HG02970 (cell line): ENCODE measurements around the gene TBL1X.
"Not testable (repeated sequence)": the region's sequence is repeated elsewhere in the genome, so short reads cannot be mapped to it uniquely, and the experiment has no call there.

Experiments
- ATAC-seq: cut with Tn5 transposase; IDR thresholded peaks from one replicate; pipeline ENCODE4 v1.9.1; 2021; ENCODE audit warnings: mild to moderate bottlenecking, moderate library complexity, moderate number of reproducible peaks; ENCODE audit not compliant: unreplicated experiment, low FRiP score

Gene TBL1X

DNA sequence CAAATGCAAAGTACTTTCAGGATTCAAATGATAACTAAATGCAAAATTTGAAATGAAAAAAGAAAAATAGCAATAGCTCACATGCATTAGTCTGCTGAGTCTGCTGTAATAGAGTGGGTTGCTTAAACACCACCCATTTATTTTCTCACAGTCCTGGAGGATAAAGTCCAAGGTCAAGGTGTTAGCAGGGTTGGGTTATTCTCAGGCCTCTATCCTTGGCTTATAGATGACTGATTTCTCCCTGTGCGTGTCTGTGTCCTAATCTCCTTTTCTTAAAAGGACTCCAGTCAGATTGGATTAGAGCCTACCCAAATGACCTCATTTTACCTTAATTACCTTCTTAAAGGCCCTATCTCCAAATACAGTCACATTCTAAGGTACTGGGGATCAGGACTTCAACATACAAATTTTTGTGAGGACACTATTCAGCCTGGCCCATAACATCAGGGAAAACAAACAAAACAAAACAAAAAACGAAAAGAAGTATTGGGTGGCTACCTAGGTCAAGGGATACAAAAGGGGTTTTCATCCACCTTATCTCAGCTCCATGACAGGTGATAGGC is 6.3 kb upstream of the TBL1X start:
- no peak for ATAC-seq

DNA sequence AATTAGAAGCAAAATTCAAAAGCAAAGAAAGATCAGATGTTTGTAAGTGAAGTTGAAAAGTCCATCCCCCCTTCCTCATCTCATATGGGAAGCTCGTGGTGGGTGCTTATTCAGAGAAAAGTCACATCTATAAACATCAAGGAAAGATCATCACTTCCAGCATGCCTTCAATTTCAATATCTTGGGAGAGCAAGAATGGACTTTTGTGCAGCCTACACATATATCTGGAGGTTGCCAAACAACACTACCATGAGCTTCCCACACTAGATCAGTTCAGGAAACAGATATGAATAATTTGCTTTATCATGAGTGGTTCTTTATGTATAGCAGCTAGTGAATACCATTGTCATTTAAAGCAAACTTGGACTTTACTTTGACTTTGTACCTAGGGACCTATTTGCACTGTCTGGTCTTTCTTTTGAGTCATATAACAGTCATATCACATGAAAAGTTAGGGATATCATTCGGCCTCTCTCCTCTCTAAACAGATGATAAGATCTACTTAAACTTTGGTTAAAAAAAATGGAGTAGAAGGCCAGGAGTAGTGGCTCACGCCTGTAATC is 5.6 kb upstream of the TBL1X start:
- no peak for ATAC-seq

DNA sequence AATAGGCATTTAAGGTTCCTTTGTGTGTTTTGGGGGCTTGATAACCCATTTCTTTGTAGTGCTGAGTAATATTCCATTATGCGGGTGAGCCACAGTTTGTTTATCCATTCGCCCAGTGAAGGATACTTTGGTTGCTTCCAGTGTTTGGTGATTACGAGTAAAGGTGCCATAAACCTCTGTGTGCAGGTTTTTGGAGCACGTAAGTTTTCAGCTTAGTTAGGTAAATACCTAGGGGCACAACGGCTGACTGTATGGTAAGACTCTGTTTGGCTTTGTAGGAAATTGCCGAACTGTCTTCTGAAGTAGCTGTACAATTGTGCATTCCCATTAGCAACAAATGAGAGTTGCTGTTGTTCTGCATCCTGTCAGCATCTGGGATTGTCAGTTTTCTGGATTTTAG is 3.8 kb upstream of the TBL1X start:
- no peak for ATAC-seq

DNA sequence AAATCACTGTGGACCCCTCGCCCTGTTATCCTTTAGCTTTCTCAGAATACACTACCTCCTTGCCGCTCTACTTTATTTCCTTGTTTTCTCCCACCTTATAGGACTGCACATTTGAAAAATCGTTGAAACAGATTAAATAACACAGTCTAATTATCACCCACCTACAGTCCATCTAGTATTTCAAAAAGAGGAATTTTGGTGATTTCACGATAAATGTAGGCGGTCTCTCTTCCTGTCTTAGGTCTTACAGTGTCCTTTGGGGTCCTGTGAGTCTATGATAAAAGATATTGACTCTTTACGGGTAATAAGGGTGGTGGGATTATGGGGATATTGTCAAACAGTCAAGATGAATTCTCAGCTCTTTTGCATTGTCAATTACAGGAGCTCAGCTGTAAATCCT is 2.4 kb upstream of the TBL1X start:
- no peak for ATAC-seq

DNA sequence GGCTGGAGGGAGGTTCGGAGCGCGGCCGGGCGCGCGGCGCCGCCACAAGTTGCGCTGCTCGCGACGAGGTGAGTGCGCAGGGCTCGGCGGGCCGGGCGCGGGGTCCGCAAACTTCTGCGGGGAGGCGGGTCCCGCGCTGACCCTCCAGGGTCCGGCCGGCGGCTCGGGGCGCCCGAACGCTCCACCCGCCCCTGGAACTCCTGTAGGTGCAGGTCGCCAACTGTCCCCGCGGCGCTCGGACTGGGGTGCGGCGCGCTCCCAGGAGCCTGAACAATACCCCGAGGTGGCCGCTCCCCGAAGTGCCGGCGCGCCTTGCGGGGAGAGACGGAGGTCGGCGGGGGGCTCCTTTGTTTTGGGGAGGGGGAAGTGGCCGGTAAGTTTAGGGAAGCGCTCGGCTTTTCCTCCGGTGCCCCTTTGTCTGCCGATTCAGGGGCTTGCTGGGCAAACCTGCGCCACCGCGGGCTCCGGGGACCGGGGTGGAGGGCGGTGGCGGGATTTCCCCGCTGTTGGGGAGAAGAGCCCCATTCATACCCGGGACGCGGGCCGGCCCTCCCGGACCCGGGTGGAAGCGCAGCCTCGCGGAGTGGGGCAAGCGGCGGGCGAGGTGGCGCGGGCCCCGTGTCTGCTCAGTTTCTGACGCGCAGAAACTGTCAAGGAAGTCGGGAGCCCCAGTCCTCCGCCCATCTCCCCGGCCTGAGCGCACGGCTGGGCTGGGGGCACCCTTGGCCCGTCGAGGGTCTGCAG is 694 bp downstream of the TBL1X start:
- no peak for ATAC-seq

DNA sequence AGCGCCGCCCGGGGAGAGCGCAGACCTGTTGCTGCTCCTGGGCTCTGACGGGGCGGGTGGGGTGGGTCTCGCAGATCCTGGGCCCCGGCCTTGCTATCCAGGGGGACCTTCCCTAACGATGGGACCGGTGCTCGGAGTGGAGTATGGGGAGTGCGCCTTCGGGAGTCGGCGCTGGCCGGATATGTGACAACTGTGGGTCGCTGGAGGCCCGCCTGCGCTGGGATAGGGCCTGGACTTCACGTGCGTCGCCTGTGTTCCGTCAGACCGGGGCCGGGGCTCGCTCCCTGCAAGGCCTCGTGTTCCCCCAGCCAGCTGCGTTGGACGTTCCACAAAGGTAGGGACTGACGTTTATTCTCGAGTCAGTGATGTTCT is 1.3 kb downstream of the TBL1X start:
- no peak for ATAC-seq

DNA sequence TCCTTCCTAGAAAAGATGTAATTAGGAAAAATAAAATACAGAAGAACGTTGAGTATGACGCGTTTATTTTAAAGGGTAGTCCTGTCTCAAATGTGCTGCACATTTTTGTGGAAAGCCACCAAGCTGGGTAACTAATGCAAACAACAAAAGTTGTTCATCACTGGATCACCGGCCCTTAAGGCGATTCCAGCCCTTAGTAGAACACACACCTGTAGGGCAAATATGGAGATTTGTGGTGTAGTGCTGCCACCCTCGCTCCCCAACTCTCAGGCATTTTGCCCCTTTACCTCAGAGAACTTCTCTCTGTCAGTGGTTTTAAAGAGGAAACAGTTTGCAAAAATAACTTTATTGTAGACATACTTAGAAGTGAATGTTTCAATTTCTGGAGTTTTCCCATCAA is 1.9 kb downstream of the TBL1X start:
- ATAC-seq, result no peak

DNA sequence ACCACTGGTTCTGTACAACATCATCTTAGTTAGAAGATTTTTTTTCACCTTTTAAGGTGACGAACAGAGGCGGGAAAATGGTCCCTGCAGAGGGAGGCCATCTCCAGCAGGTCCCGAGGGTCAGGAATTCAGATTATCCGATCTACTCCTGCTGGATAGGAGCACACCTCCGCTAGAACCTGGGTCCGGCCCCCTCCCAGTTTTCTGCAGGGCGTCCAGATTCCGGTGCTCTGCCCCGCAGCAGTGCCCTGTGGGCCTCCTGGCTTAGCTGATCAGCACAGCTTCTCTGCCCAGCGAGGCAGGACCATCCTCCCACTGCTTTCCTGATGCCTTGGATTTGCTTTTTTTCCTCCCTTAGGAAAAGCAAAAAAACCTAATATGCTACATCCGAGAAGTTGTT is 2.3 kb downstream of the TBL1X start:
- ATAC-seq, result no peak

DNA sequence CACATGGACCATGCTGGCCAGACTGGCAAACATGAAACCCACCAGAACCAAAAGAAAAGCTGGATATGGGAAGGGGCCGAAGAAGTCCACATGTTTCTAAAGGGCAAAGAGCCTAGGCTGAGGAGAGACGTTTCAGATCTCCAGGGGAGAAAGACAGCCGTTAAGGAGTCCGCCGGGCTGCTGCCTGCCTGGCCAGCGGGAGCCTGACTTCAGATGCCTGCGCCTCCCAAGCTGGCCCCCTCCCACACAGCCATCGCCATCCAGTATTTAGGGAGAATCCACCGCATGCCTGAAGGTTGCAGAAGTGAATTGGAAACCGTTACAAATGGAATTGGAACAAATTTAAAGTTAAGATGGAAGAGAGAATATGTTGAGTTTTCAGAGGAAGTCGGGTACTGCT is 2.9 kb downstream of the TBL1X start:
- ATAC-seq, result no peak

DNA sequence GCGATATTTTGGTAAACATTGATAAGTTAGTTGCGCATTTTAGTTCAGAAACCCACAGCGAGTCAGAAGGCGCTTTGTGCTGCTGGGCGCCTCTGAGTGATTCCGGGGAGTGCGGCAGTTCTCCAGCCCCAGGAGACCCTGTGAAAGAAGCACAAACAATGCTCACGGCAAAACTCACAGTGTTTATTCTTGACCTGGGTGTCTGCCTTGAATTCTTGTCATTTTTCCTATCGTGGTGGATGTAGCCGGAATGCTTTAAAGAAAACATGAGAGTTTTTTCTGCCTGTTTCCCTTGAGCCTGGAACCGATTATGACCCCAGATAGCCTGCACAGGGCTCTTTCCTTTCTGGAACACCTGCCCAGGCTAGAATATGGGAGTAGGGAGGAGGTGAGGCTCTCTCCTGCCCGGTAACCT is 6.7 kb downstream of the TBL1X start:
- ATAC-seq, result no peak

DNA sequence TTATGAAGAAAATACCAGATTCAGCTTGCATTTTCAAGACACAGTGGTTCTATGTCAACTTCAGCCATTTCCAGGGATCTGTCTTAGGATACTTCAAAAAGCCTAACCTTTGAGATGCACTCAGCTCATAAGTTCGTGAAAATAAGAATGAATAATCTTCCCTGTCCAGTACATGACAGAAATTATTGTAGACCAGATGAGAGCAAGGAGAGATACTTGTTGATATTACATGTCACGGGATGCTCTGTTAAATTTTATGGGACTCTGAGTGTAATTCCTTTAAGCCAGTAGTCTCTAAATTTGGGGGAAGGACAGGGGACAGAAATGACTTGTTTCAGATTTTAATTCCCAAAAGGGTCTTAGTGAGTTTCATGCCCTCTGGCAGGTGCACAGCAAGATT is 8.8 kb downstream of the TBL1X start:
- no peak for ATAC-seq

DNA sequence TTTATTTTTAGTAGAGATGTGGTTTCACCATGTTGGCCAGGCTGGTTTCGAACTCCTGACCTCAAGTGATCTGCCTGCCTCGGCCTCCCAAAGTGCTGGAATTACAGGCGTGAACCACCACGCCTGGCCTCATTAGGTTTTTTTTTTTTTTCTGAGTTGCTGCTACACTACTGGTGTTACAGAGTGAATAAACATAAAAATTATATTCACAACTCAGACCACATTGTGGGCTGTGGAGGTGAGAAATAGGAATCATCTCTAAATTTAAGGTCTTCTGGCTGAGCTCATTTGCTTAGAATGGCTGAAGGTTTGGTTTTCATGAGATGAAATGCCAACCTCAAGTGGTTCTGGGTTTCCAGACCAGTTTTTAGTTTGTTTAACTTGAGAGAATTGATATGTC is 10.6 kb downstream of the TBL1X start:
- ATAC-seq, result not testable (repeated sequence)

DNA sequence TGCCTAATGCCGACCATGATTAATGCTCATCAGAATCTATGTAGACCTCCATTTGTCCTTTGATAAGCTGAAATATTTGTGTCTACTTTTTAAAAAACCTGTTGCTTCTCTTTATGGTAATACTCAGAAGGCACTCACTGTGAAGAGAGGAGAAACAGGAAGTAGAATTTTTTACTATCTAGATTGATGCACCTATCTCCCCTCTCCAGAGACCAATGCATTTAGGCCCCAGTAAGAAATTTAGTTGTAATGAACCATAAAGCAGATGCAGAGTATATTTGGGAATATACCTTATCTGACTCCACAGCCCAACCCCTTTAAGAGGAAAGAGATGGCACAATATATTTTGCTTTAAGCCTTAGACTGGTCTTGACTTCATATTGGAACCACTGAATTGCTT is 11.1 kb downstream of the TBL1X start:
- ATAC-seq, result no peak

DNA sequence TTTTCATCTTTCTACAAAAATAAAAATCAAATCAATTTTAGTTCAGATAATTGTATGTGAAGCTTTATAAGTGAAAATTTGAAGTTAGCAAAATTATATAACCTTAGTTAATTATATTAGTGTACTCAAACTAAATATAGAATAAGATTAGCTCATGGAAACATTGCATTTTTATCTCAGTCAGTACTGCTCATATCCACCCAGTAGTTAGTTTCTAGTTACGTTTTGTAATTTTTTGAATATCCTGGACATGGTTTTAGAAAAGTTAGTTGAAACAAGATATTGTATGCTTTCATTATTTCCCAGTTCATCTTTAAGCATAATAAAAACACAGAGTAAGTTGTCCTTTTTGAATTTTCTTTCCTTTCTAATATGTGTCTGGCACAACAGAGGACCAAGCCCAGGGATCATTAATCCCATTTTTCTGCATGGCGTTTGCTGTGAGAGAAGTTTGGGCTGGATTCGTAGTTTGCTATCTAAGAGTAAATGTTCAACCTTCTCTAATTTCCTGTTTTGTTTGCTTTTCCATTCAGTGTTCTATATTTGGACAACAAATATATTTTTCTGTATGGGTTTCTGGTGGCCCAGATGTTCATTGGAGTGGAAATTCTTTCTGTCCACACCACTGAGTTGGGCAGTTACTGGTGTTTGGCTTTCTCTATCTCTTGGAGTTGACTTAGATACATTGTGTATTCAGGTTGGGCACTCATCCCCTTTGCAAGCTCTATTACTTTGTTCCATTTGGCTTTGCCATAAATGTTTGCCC is 12.1 kb downstream of the TBL1X start:
- no peak for ATAC-seq

DNA sequence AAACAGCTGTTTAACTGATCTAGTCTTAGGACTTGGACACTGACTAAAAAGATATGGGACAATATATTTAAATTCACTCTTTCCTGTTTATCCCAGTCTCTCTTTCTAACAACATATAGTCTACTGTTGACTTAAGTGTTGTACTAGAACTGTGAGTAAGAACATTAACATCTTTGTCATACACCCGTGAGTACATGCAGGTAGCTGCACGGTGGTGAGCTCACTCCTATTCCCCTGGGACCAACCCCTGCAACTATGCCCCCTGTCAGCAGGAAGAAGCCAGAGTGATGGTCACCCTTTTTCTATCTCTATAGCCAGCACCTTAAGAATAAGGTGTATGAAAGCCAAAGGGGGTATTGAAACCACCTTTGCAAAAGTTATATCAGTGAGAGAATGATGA is 17.6 kb downstream of the TBL1X start:
- no peak for ATAC-seq

DNA sequence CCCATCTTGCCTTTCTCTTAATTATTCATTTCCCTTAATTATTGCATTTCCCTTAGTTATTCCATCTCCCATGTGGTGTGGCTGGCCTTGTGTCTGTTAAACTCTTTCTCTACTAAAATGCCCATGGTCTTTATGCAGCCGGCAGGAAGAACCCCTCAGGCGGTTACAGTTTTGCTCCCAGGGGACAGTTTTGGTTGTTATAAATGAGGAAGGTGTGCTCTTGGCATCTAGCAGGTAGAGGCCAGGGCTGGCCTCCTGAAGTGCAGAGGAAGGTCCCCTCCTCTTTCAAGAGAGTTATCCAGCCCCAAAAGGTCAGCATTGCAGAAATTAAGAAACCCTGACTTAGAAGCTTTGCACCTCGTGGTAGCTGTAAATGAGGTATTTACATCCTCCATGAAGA is 18.0 kb downstream of the TBL1X start:
- no peak for ATAC-seq

DNA sequence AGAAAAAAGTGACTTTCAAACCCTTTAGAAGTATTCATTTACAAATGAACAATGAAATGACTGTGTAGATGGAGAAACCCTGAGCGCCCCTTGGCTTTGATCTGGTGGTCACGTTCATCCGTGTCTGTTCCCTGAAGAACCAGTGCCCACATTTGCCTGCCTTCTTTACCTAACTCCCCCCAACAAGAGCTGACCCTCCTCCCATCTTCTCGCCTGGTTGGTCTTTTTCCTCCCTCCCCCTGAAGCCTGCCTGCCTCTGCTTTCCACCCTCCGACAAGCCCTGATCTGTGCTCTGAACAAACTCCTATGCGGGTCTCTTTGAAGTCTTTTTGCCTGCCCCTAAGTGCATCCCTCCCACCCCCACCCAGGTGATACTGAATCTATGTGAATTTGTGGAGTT is 18.5 kb downstream of the TBL1X start:
- no peak for ATAC-seq

DNA sequence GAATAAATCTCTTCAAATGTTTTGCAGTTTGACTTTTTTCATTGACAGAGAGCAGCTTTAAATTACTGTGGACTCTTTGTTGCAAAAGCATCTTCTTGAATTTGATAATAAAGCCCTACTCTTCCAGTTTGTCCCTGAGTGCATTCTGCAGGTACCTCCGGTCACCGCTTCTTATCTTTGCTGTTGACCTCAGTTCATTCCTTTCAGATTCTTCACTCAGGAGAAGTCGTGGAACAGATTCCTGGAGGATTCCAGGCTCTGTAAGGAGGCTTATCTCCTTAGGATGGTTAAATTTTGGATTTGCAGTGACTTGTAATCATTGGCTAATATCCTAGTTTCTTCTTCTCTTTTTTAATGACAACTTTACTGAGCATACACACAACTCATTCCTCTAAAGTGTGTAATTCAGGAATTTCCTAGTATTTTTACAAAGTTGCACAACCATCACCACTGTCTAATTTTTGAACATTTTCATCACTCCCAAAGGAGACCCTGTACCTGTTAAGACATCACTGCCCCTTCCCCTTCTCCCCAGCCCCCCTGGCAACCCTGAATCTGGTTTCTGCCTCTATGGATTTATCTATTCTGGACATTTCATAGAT is 22.0 kb downstream of the TBL1X start:
- ATAC-seq, result no peak

DNA sequence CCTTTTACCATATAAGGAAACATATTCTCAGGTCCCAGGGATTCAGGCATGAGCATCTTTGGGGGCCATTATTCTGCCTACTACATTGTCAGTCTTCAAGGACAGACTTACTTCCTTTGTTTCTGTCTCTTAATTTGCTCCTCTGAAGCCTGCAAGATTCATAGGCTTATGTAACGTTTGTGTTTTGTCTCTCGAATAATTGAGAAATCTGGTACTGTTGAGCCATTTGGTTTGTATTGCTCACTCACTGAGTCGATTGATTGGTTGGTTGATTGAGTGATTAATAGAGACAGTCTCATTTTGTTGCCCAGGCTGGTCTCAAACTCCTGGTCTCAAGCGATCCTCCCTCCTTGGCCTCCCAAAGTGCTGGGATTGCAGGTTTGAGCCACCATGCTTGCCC is 23.7 kb downstream of the TBL1X start:
- ATAC-seq, result no peak

DNA sequence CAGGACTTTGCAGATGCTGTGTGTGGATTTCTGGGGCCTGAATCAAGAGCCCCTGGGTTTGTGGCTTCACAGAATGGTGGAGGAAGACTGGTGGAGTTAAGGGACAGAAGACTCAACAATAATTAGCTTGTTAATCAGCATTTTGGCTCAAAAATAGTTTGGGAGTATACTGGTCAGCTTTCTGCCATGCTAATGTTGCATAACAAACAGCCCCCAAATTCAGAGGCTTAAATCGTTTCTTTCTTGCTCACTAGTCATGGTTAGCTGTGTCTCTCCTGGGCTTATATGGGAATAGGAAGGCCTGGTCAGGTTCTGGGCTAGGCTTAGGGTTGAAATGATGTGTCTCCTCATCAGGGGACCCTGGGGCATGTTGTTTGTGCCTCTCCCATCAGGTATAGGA is 24.4 kb downstream of the TBL1X start:
- ATAC-seq, result no peak

DNA sequence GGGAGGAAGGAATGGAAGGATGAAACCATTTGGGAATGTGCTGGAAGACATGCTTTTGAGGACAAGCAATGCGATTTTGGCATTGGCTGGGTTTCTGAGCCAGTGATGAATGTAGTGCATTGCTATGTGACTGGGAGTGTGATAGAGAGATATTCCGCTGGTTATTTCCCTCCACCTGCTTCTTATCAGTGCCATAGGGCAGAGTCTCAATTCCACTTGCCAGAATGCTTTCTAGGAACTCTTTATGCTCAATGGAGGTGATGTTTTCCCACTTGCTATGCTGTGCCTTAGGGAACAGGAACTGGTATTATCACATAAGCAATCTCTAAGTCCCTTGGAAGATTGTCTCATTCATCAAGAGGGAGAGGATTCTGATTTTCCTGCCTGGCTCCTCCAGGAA is 28.0 kb downstream of the TBL1X start:
- ATAC-seq, result no peak
